ENCODE data around the gene OTUD7B.
"Not testable (repeated sequence)": the region's sequence is repeated elsewhere in the genome, so short reads cannot be mapped to it uniquely, and the experiment has no call there.

OTUD7B gene

DNA sequence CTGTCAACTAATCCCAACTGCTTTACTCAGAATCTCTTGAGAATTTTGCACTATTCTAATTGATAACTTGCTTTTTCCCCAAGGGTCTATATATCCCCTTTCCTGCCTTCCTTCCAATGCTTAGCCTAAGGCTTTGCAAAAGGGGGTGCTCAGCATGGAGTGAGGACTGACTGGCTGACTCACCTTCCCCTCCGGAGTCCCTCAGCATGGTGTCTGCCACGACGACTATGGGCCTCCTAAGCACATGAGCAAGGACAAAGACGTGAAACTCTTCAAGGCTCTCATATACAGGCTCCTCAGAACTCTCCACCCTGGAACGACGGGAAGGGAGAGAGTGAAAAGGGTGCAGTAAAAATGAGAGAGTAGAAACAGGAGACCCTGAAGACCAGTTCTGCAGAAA lies 60.6 kb downstream of the OTUD7B start:
- TF ChIP-seq, protein P1, sequence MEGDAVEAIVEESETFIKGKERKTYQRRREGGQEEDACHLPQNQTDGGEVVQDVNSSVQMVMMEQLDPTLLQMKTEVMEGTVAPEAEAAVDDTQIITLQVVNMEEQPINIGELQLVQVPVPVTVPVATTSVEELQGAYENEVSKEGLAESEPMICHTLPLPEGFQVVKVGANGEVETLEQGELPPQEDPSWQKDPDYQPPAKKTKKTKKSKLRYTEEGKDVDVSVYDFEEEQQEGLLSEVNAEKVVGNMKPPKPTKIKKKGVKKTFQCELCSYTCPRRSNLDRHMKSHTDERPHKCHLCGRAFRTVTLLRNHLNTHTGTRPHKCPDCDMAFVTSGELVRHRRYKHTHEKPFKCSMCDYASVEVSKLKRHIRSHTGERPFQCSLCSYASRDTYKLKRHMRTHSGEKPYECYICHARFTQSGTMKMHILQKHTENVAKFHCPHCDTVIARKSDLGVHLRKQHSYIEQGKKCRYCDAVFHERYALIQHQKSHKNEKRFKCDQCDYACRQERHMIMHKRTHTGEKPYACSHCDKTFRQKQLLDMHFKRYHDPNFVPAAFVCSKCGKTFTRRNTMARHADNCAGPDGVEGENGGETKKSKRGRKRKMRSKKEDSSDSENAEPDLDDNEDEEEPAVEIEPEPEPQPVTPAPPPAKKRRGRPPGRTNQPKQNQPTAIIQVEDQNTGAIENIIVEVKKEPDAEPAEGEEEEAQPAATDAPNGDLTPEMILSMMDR (IDR thresholded peaks at IDR 0.05; ENCODE audit: extremely low read depth, missing control alignments) = no peak
- no peak for DNase-seq (ENCODE audit: low spot score)

GRCh38 chr1:149945206-149945605 lies 65.3 kb downstream of the OTUD7B start:
- TF ChIP-seq, protein P1 (IDR thresholded peaks at IDR 0.05; ENCODE audit: extremely low read depth, missing control alignments) = no peak

DNA sequence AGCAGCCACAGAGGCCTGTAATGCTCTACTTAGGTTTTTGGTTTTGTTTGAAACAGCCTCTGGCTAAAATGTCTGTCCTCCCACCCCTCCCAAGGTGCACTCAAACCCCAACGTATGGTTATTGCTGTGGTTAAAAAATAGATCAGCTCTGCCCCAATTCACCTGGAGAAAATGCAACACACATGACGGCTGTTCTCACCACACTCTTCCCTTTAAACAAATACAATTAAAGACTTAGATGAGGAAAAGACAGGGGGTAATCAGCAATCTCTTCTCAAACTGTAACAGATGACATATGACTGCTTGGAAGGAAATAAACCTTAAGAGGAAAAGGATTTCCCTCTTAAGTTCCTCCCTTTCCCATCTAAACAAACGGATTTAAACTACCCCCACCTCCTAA lies 67.6 kb downstream of the OTUD7B start:
- no peak for DNase-seq (ENCODE audit: low spot score)
- TF ChIP-seq, protein P1 (IDR thresholded peaks at IDR 0.05; ENCODE audit: extremely low read depth, missing control alignments) = no peak

More at GRCh38 chr1:149945206-149945605, 65.3 kb downstream of the OTUD7B start:
- DNase-seq (ENCODE audit: low spot score) = no peak

DNA sequence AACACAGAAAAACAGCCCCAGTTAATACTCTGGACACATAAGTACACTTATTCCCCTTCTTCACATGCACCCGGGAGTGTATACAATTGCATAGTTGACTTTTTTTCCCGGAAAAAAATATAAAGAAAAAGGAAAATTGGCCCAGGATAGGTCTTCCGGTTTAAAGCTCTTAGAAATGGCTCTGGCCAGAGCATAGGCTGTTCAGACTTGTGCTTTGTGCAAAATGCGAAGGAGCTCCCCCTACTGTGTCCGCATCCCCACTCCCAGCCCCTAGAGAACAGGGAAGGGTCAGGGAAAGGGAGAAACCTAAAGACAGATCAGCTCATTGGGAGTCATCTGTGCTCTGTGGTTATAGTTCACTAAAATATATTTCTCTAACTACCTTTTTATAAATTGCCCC lies 68.3 kb downstream of the OTUD7B start:
- no peak for DNase-seq (ENCODE audit: low spot score)
- TF ChIP-seq, protein P1 (IDR thresholded peaks at IDR 0.05; ENCODE audit: extremely low read depth, missing control alignments) = no peak

DNA sequence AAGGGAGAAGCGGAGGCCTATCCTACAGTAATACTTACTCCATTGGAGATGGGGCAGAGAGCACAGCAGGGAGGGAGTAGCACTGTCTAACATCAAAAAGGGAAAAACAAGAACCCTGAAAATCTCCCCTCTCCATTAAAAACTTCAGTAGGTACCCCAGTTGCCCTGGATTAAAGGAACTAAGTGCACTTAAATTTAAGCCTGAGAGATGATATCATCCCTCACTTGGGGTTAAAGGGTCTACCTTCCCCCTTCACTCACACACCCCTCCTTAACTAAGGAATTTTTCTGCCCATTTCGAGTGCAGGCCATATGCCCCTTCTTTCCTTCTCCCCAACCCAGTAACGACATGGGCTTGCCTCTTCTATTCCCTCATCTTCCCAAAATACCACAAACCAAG lies 70.1 kb downstream of the OTUD7B start:
- no peak for DNase-seq (ENCODE audit: low spot score)

DNA sequence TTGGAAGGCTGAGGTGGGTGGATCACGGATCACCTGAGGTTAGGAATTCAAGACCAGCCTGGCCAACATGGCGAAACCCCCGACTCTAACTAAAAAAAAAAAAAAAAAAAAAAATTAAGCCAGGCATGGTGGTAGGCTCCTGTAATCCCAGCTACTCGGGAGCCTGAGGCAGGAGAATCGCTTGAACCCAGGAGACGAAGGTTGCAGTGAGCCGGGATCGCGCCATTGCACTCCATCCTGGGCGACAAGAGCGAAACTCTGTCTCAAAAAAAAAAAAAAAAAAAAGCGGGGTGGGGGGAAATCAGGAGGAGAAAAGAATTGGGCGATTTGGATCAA lies 71.9 kb downstream of the OTUD7B start:
- DNase-seq (ENCODE audit: low spot score) = not testable (repeated sequence)

More for the DNA sequence above, 70.1 kb downstream of the OTUD7B start:
- TF ChIP-seq, protein P1 (IDR thresholded peaks at IDR 0.05; ENCODE audit: extremely low read depth, missing control alignments) = no peak

DNA sequence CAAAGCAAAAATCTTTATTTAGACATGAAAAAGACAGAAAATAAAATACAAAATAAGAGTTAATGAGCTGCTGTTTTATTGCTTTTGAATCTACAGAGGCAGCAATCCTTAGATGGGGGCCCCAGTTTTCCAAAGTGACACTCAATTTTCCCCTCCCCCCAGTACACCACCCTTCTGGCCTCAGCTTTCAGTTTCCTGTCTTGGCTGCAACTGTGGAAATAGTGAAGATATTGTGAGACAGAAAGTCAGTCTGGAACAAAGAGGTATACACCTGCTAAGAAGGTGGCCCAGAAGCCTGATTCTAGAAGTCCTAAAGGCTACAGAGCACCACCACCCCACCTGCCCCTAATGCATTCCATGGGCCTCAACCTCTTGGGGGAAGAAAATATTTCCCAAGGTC lies 72.8 kb downstream of the OTUD7B start:
- DNase-seq (ENCODE audit: low spot score) = no peak
- TF ChIP-seq, protein P1 (IDR thresholded peaks at IDR 0.05; ENCODE audit: extremely low read depth, missing control alignments) = no peak

- TF ChIP-seq, protein P1 (IDR thresholded peaks at IDR 0.05; ENCODE audit: extremely low read depth, missing control alignments) = no peak
- DNase-seq (ENCODE audit: low spot score) = no peak
Measured at GRCh38 chr1:149936992-149937705, 73.4 kb downstream of the OTUD7B start.
